HG03469 (cell line): ENCODE measurements around the gene MARCHF5.

Experiments
- ATAC-seq: cut with Tn5 transposase; IDR thresholded peaks from one replicate; pipeline ENCODE4 v1.9.1; 2021; ENCODE audit warnings: mild to moderate bottlenecking, moderate library complexity, moderate number of reproducible peaks; ENCODE audit not compliant: unreplicated experiment

Gene MARCHF5

DNA sequence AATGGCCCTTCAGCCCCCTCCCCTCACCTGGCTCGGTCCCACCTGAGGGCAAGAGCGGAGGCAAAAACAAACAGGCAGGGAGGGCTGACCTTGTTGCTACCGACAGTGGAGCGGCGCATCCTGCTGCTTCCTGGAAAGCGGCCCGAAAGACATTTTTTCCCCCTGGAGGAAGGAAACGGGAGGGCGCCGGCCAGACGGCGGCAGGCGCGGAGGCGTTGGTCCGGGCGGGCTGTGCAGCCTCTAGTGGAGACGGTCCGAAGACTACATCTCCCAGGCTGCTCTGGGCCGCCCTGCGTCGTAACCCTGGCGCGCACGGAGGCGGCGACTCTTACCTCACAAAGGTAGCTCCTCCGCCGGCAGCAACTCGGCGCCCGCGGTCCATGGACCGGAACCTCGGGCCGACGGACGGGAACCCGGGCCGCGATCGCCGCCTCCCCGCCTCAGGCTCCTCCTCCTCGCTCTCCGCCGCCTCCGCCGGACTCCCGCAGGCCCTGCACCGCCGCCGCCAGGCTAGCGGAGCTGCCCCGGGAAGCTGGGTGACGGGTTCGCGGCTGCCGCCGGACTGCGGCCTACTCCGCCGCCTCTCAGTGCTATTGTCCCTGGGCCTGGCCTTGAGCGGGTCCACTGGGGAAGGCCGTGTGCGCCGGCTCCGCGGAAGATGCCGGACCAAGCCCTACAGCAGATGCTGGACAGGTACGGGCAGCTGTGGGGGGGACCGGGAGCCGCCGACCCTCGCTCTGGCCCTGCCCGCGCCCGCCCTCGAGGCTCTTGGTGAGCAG, at the start of gene MARCHF5, which contains the start of gene CPEB3:
Gene MARCHF5, plus strand, starts transcription at position 331 of the 779 bp plus-strand sequence. Its CDS starts 328 bp downstream, at position 659.
Gene CPEB3, minus strand, starts transcription at position 242 of the 779 bp plus-strand sequence. CDS start 50,728 bp downstream, outside the sequence.
- peak; percentile 94 for ATAC-seq

DNA sequence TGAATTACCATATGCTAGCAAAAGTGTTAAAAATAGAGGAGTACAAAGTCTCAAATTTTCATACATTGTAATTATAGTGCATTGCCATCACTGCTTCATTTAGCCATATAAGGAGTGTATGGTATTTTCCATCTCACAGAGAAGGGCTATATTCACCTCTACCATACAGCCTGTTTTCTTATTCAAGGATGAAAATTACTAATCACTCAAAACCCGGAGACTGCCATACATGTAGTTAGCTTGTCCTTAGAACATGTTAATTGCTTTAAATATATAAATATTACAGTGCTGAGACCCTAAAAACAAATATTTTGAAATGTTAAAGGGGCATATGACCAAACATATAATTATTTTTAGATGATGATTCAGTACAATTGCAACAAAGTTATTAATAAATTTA, 49.5 kb upstream of the MARCHF5 start:
- no peak for ATAC-seq

GRCh38 chr10:92242380-92242779, 48.6 kb upstream of the MARCHF5 start:
- ATAC-seq: no peak

DNA sequence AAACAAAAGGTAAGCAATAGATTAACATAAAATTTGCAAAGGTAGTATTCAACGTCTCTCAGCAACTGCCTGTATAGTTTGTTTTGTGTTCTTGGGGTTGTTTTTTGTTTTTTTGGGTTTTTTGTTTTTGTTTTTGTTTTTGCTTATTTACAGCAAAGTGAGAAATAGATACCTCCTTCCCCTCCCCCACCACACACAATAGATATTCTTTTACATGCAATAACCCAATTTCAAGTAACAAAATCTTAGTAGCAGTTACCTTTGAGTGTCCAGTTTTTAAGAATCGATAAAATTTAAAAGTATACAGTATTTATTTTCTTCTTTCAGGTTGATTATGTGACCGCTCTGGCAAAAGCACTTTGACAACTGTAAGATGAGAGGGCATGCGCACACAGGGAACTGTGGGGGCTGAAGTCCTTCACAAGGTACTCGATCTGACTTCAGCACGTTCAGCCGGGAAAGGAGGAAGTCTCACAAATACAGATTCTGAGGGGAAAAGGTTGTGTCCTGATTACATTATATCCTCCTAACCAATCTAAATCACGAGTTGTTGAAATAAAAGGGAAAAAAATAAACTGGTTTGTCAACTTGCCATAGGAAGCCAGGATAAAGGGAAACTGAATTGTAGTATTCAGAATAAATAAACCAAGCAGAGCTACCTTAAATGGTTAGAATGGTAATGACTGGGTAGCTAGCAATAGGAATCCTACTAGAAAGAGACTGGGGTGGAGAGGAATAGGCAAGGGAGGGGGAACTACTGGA, 47.9 kb upstream of the MARCHF5 start:
- no peak for ATAC-seq

DNA sequence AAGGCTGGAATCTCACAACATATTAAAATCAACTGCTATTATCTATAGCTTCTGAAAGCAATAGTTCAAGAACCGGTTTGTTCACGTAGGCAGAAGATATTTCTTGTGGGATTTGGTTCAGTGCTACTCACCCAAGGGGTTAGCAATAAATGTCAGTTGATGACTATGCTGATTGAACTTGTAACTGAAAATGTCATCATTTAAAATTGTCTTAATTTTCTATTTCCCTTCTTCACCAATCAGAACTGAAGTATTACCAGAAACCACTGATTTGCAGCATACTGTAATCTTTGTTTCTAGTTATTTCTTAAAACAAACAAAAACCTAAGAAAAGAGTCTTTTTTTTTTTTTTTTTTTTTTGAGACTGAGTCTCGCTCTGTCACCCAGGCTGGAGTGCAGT, 46.2 kb upstream of the MARCHF5 start:
- ATAC-seq: peak; percentile 45

DNA sequence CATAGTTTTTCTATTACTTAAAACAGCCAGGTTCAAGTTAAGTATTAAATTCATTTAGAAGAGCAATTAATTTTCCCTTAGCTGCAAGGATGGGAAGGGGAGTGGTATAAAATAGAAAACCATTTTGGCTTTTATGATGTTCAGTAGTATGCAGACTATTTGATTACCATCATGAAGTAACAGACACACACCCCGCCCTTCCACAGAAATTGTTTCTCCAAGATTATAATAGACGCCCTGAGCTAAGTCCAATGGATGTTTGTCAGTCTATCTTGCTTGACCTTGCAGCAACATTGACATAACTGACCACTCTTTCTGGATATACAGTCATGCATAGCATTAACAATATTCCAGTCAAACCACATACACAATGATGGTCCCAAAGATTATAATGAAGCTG, 42.4 kb upstream of the MARCHF5 start:
- ATAC-seq: no peak

GRCh38 chr10:92263396-92263795, 27.6 kb upstream of the MARCHF5 start:
- no peak for ATAC-seq

DNA sequence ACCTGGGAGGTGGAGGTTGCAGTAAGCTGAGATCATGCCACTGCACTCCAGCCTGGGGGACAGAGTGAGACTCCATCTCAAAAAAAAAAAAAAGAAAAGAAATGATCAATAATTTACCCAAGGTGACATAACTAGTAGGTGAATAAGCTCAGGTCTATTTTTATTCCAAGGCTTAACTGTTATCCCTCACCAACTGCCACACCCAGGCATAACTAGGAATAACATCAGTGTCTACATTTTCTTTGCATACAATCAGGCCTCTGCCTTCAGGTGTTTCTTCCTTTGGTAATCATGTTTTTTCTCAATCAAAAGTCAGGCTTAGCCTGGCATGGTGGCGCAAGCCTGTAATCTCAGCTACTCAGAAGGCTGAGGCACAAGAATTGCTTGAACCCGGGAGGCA, 26.7 kb upstream of the MARCHF5 start:
- no peak for ATAC-seq

- no peak for ATAC-seq
These were observed 25.2 kb upstream of the MARCHF5 start for GRCh38 chr10:92265687-92266258.

DNA sequence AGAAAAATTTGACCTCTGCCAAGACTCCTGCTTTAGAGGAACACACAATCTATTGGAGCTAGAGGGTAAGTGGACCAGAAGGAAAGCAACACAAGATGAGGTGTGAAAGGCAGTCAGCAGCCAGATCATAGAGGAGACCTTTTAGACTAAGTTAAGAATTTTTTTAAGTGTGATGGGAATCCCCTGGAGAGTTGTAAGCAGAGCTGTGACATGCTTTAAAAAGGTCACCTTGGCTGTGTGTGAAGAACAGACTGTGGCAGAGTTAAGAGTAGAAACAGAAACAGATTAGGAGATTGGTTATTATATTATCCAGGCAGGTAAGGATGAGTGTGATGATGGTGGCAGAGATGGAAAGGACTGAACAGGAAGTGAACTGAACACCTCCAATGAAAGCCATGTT, 23.6 kb upstream of the MARCHF5 start:
- ATAC-seq: no peak

DNA sequence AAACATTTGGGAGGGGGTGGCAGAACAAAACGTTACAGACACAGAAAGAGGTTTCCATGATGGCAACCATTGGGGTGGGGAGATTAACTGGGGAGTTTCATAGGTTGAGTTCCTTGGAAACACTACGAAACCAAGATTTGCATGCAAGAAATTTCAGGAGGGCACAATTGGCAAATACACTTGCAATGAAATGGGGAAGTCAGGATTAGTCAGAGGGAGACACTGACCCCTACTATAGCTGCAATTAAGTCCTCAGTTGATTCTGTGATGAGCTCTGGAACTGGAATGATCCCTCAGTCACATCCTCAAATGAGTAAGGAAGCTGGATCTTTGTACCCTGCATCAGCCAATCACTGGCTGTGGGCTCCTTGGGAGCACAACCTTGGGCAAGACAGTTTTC, 22.2 kb upstream of the MARCHF5 start:
- no peak for ATAC-seq

- ATAC-seq: no peak
These were observed 16.9 kb upstream of the MARCHF5 start for GRCh38 chr10:92274071-92274470.

DNA sequence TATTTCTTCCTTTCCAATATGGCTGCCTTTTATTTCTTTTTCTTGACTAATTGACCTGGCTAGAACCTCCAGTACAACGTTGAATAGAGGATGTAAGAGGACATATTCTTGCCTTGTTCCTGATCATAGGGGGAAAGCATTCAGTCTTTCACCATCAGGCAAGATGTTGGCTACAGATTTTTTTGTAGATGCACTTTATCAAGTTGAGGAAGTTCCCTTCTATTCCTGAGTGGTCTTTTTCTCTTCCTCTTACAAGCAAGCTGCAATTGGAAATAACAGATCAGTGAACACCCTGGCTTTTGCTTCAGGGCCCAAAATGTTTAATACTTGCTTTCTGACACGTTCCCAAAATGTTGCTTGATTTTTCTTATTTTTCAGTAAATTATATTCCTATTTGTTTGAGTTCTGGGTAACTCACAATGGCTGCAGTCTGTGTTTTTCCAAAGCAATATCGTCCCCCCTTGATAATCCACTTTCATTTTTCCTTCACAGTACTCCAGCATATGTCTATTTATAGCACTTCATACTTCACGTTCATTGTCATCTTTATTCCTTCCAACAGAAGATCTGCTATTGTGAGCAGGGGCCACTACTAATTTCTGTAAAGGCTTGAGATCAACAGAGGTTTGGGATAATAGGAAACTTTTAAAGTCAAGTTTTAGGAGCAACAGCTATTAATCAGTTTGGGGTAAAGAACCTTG, 11.8 kb upstream of the MARCHF5 start:
- no peak for ATAC-seq

DNA sequence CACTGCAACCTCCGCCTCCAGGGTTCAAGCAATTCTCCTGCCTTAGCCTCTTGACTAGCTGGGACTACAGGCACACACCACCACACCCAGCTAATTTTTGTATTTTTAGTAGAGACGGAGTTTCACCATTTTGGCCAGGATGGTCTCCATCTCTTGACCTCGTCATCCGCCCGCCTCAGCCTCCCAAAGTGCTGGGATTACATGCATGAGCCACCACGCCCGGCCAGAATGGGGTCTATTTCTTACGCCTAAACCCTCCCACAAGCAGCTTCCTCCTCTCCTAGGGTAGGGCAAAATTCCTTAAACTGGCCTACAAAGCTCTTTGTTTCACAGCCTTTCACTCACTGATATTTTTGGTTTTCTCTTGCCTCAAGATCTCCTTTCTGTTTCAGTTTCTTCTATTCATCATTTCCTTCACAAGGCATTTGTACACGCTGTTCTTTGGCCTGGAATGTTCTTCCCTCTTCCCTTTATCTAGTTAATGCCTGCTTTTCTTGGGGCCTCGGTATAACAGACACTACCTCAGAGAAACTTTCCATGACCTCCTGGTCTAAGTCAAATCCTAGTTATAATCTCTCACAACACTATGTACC, 6.8 kb upstream of the MARCHF5 start:
- ATAC-seq: no peak

GRCh38 chr10:92290076-92290836, 711 bp upstream of the MARCHF5 start:
- ATAC-seq: peak; percentile 4

DNA sequence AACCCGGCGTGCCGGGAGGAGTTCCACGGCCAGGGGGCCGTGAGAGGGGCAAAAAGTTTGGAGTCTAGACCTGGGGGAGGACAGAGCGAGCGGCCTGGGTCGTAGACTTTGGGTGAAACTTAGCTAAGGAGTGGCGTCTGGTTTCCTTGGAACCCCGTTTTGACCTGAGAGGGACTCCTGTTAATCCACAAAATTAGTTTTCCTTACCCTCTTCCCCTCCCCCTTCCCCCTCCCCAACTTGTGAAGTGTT, 574 bp downstream of the MARCHF5 start:
- no peak for ATAC-seq

DNA sequence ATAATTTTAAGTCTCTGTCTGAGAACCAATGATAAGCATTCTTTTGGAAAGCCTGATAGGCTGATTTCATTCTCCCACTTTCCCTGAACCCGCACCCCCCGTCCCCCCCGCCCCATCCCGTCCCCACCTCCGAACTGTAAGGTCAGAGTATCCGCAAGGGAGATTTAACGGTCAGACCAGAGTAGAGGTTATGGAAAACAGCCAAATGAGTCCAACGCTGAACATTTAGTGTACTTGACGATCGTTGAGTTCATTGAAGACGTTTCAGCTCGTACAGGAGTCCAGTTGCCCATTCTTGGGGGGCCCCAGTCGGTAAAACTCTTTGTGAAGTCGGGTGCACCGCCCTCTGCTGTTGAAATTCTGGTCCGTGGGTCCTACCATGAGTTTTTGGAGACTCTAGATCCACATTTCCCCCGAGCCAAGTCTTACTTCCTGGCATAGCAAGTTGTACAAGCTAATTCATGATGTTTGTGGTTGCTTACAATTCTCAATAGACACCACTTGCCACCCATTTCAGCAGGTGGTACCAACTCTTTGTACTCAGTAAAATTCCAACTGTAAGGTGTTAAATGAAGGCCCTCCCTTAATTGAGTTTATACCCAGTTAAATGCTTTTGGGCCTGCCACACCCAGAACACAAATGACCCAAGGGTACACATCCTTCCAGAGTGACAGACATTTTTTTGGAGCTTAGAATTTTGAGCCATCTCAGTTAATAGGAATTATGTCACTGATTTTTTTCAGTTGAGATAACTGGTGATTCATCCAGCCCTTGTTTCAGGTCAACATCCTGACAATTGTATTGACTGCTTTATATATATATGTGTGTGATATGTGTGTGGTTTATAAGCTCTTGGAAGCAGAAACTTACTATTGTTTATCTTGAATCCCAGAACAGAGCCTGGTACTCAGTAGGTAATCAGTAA, 1.2 kb downstream of the MARCHF5 start:
- ATAC-seq: no peak

- ATAC-seq: no peak
These were observed 7.5 kb downstream of the MARCHF5 start for GRCh38 chr10:92298487-92298886.

GRCh38 chr10:92303096-92303495, 12.1 kb downstream of the MARCHF5 start:
- no peak for ATAC-seq
